MM.1S (cell line): ENCODE results near the gene SH3TC1.

Experiments
- EZH2phosphoT487 ChIP-seq: fragments of 300-600 bp; sonication (generic); IDR thresholded peaks from 2 replicates; pipeline ENCODE4 v1.6.1; 2018; ENCODE audit warnings: antibody characterized with exemption, low read length
- TF ChIP-seq, protein P1 (sequence below): fragments of 300-600 bp; sonication (generic); IDR thresholded peaks from 2 replicates; pipeline ENCODE4 v1.5.1; 2016; ENCODE audit warnings: antibody characterized with exemption, low read length, mixed read lengths

DNA sequence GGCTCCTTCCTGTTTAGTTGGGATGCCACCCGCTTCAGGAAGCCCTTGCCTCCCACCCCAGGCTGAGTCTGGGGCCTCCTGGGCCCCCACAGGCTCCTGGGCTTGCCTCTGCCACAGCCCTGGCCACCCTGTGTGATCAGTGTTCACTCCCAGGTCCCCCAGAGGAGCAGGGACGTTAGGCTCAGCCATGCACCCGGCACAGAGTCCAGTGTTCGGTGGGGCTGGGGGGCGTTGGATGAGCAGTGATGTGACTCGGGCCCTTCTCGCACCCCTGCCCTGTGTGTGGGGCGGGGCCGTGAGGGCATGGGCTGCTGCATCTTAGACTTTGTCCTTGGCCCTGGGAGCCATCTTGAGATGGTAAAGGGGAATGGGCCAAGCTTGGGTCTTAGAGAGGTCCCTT is 40.6 kb downstream of the SH3TC1 start:
- TF ChIP-seq, protein P1, sequence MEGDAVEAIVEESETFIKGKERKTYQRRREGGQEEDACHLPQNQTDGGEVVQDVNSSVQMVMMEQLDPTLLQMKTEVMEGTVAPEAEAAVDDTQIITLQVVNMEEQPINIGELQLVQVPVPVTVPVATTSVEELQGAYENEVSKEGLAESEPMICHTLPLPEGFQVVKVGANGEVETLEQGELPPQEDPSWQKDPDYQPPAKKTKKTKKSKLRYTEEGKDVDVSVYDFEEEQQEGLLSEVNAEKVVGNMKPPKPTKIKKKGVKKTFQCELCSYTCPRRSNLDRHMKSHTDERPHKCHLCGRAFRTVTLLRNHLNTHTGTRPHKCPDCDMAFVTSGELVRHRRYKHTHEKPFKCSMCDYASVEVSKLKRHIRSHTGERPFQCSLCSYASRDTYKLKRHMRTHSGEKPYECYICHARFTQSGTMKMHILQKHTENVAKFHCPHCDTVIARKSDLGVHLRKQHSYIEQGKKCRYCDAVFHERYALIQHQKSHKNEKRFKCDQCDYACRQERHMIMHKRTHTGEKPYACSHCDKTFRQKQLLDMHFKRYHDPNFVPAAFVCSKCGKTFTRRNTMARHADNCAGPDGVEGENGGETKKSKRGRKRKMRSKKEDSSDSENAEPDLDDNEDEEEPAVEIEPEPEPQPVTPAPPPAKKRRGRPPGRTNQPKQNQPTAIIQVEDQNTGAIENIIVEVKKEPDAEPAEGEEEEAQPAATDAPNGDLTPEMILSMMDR, result no peak
- no peak for TF ChIP-seq EZH2phosphoT487
